SJCRH30 (cell line): Measurements from ENCODE around the gene MEFV. TPM values are rescaled to one million over a fixed set of nuclear protein-coding genes. Genes with fewer than 3 reads are reported as not detected.
"Not testable (repeated sequence)": the region's sequence is repeated elsewhere in the genome, so short reads cannot be mapped to it uniquely, and the experiment has no call there.

Experiments used
- DNase-seq, 2 experiments: peaks; one replicate each; pipeline ENCODE4 v3.0.0-alpha.2; 2015 to 2020
- H3K27ac ChIP-seq: fragments of 250-450 bp; sonication (Bioruptor Pico); 2 replicates; pipeline ENCODE4 v1.5.1; 2020; ENCODE audit warnings: mild to moderate bottlenecking, moderate library complexity
- H3K27me3 ChIP-seq: fragments of 250-450 bp; sonication (Bioruptor Pico); 2 replicates; pipeline ENCODE4 v1.5.1; 2020; ENCODE audit warnings: mild to moderate bottlenecking, moderate library complexity
- H3K36me3 ChIP-seq: fragments of 250-450 bp; sonication (Bioruptor Pico); 2 replicates; pipeline ENCODE4 v1.5.1; 2020; ENCODE audit warnings: mild to moderate bottlenecking, moderate library complexity
- H3K4me1 ChIP-seq: fragments of 250-450 bp; sonication (Bioruptor Pico); 2 replicates; pipeline ENCODE4 v1.5.1; 2020; ENCODE audit warnings: mild to moderate bottlenecking, moderate library complexity
- H3K4me3 ChIP-seq: fragments of 250-450 bp; sonication (Bioruptor Pico); 2 replicates; pipeline ENCODE4 v1.5.1; 2020; ENCODE audit warnings: mild to moderate bottlenecking, moderate library complexity
- H3K9me3 ChIP-seq: fragments of 250-450 bp; sonication (Bioruptor Pico); replicated peaks from 2 replicates; pipeline ENCODE4 v1.5.1; 2020; ENCODE audit warnings: mild to moderate bottlenecking, moderate library complexity
- total RNA-seq: library from RNA; depleted of rRNA; stranded (reverse); fragments of >200 nt; shearing (Covaris generic); gene quantifications from 2 replicates; pipeline ENCODE4 v1.2.3, GENCODE V29; 2014

The MEFV gene
- total RNA-seq, 1 experiment from 2014 or later = not detected

DNA sequence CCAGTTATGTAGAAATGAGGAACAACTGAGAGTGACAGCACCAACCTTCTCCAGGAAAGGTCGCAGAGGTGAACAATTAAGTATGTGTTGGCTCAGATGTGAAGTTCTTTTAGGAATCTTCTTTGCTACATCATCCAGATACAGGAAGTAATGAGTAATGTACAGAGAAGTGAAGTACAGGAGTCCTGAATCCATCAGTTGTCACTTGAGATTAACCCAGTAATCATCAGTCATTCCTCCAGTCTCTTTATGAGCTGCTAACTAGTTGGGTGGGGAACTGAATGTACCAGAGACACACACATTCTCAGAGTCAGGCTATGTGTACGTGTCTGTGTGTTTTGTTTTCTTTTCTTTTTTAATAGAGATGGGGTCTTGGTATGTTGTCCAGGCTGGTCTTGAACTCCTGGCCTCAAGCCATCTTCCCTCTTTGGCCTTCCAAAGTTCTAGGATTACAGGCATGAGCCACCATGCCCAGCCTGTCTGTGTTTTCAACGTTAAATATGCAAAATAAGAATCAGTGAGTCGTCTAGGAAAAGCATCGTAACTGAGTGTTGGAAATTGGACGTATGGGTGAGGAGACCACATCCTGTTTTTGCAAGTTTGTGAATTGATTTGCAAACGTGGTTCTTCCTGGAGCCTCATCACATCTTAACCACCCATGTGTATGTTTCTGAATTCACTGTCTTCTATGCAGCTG lies 41.4 kb downstream of the MEFV start:
- DNase-seq = no peak
- Histone ChIP-seq H3K27me3 (no peaks in the 10 kb centered on the region), H3K9me3 (no peaks in the 10 kb centered on the region), H3K4me1 (no peaks in the 10 kb centered on the region), H3K27ac (no peak overlapping the region), H3K4me3 (no peak overlapping the region), H3K36me3 (no peaks in the 10 kb centered on the region)

- no peaks in the 10 kb centered on the region for H3K9me3 ChIP-seq
- no peaks in the 10 kb centered on the region for H3K27me3 ChIP-seq
- H3K27ac ChIP-seq = no peak overlapping the region
- DNase-seq = no peak
- H3K36me3 ChIP-seq = no peaks in the 10 kb centered on the region
- no peak overlapping the region for H3K4me3 ChIP-seq
- no peaks in the 10 kb centered on the region for H3K4me1 ChIP-seq
Measured at GRCh38 chr16:3212567-3212966, 43.9 kb downstream of the MEFV start.

DNA sequence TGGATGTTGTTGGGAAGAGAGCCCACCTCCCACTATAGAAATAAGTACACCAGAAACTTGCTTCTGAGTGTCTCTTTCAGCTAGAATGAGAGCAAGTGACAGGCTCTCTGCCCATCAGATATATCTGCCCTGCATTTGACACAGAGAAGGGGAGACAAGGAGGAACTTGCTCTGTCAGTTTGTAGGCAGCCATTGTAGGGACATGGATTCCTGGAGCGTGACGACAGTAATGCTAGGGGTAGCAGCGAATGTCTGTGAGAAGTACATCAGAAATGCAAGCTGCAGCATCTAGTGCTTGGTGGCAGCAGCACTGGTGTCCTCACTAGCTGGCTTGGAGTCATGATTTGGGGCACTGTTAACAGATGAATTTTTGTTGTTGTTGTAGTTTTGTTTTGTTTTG lies 44.4 kb downstream of the MEFV start:
- Histone ChIP-seq H3K27ac (no peak overlapping the region), H3K27me3 (no peaks in the 10 kb centered on the region), H3K9me3 (no peaks in the 10 kb centered on the region), H3K4me3 (no peak overlapping the region), H3K36me3 (no peaks in the 10 kb centered on the region), H3K4me1 (no peaks in the 10 kb centered on the region)
- DNase-seq = no peak

GRCh38 chr16:3207086-3207953 lies 49.1 kb downstream of the MEFV start:
- no peaks in the 10 kb centered on the region for H3K4me1 ChIP-seq
- H3K27ac ChIP-seq = no peak overlapping the region
- no peaks in the 10 kb centered on the region; the same call in 1 of the 2 replicates for H3K9me3 ChIP-seq
- no peaks in the 10 kb centered on the region for H3K27me3 ChIP-seq
- H3K4me3 ChIP-seq = no peak overlapping the region
- H3K36me3 ChIP-seq = no peaks in the 10 kb centered on the region
- no peak for DNase-seq

- not testable (repeated sequence) for H3K9me3 ChIP-seq, H3K36me3 ChIP-seq, H3K4me1 ChIP-seq, H3K27me3 ChIP-seq, H3K27ac ChIP-seq, H3K4me3 ChIP-seq, DNase-seq
Measured at GRCh38 chr16:3205939-3206338, 50.5 kb downstream of the MEFV start.

DNA sequence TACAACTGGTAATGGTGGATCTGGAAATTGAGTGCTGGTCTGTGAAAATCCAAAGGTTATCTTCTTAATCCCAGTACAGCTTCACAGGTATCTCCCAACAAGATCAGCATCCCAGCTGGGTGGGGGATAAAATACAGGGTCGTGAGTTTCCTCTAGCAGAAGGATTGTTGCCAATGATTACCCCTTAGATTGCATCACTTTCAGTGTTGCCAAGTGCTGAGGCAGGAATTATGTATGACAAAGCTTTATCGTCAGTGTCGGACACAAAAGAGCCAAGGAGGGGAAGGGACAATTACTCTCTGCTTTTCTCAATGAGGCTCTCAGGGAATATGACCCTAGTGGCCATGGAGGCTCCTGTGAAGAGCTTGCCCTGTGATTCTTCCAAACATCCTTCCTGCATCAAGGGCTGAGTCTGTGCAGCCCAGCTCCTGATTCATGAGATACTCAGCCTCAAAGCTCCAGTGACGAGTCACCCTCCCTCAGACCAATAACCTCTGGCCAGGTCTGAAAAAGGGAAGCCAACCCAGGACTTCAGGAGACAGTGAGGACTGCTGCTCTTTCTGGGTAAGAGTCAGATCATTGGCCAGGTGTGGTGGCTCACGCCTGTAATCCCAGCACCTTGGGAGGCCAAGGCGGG lies 53.4 kb downstream of the MEFV start:
- H3K27ac ChIP-seq = no peak overlapping the region
- no peaks in the 10 kb centered on the region for H3K27me3 ChIP-seq
- no peaks in the 10 kb centered on the region for H3K4me1 ChIP-seq
- no peak for DNase-seq
- H3K4me3 ChIP-seq = no peak overlapping the region
- H3K9me3 ChIP-seq = no peaks in the 10 kb centered on the region; the same call in 1 of the 2 replicates
- no peaks in the 10 kb centered on the region for H3K36me3 ChIP-seq

GRCh38 chr16:3198334-3199072 lies 57.9 kb downstream of the MEFV start:
- Histone ChIP-seq H3K27me3 (no peaks in the 10 kb centered on the region), H3K4me1 (no peaks in the 10 kb centered on the region), H3K36me3 (no peaks in the 10 kb centered on the region), H3K9me3 (no peaks in the 10 kb centered on the region), H3K4me3 (no peak overlapping the region), H3K27ac (no peak overlapping the region)
- no peak for DNase-seq

GRCh38 chr16:3197694-3198333 lies 58.6 kb downstream of the MEFV start:
- not testable (repeated sequence) for DNase-seq, H3K36me3 ChIP-seq, H3K9me3 ChIP-seq, H3K4me1 ChIP-seq, H3K27me3 ChIP-seq, H3K4me3 ChIP-seq, H3K27ac ChIP-seq

GRCh38 chr16:3195975-3196374 lies 60.5 kb downstream of the MEFV start:
- Histone ChIP-seq H3K27ac (no peak overlapping the region), H3K4me1 (no peaks in the 10 kb centered on the region), H3K36me3 (no peaks in the 10 kb centered on the region), H3K4me3 (no peak overlapping the region), H3K27me3 (no peaks in the 10 kb centered on the region), H3K9me3 (no peaks in the 10 kb centered on the region)
- DNase-seq = no peak

GRCh38 chr16:3194792-3195191 lies 61.6 kb downstream of the MEFV start:
- H3K27me3 ChIP-seq = no peaks in the 10 kb centered on the region
- H3K4me1 ChIP-seq = no peaks in the 10 kb centered on the region
- H3K36me3 ChIP-seq = no peaks in the 10 kb centered on the region
- DNase-seq = no peak
- no peaks in the 10 kb centered on the region for H3K9me3 ChIP-seq
- no peak overlapping the region for H3K4me3 ChIP-seq
- H3K27ac ChIP-seq = no peak overlapping the region

GRCh38 chr16:3193221-3194212 lies 62.9 kb downstream of the MEFV start:
- Histone ChIP-seq H3K27me3 (no peaks in the 10 kb centered on the region), H3K36me3 (no peaks in the 10 kb centered on the region), H3K27ac (no peak overlapping the region), H3K9me3 (no peaks in the 10 kb centered on the region), H3K4me1 (no peaks in the 10 kb centered on the region), H3K4me3 (no peak overlapping the region)
- no peak for DNase-seq

DNA sequence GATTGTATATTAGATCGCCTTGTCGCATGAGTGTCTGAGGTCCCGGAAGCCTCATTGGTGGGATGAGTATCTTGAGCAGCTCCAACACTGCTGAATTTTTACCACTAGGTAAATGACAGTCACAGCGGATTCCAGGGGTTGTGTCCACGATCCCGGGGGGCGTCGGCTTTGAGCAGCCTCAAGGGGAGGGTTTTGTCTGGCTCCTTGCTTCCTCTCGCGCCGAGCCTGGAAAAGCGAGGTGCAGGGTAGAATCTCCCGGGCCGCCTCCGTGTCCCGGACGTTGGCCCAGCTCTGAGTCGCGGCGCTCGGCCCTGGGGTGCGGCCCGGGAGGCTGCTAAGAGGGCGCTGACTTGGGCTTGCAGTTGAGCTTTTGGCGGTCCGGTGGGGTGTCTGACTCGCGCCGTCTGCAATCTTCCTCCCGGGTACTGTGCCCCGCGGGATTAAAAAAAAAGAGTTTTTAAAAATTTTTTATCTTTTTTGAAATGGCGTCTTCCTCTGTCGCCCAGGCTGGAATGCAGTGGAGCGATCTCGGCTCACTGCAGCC lies 63.9 kb downstream of the MEFV start:
- Histone ChIP-seq H3K4me3 (no peak overlapping the region), H3K27me3 (no peaks in the 10 kb centered on the region), H3K9me3 (no peaks in the 10 kb centered on the region), H3K27ac (no peak overlapping the region), H3K36me3 (no peaks in the 10 kb centered on the region), H3K4me1 (no peaks in the 10 kb centered on the region)
- no peak for DNase-seq
